NCI-H2227 (cell line): ENCODE data around the gene DGKA.
"Not testable (repeated sequence)": the region's sequence is repeated elsewhere in the genome, so short reads cannot be mapped to it uniquely, and the experiment has no call there.

Source experiments
- DNase-seq: peaks from one replicate; lab custom pipeline; 2025; ENCODE audit not compliant: unreplicated experiment; lab: John Stamatoyannopoulos, UW

Gene DGKA

DNA sequence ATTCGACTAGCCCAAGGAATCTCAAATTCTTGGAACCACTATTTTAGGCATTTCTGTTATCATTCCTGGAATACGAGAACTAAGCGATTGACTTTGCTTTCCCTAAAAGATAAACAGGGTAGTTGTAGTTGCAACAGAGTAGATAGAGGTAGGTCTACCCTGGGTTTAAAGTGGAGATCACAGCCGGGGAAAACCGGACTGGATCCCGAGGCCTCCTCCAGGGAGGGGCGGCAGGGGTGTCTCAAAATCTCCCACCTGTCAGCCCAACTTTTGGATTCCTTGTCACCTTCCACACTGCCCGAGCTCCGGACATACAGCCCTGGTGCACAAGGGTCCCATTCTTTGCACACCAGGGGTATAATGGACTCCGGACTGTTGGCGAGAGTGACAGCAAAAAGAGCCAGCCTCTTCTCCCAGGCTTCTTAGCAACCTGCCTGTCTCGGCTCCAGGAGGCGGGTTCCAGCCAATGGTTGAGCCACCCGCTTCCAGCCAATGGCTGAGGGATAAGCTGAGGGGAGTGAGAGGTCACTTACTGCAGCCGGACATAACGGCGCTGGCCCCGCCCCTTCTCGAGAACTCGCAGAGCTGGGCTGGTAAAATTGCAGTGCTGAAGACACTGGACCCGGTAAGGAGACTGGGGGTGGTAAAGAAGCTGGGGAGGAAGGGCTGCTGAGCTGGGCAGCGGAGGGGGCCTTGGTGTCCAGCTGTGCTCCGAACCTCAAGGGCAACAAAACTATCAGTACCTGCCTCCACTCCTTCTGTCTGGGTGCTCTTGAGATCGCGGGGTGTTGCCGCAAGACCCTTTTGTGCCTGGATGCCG, 66.0 kb downstream of the DGKA start, which contains the start of gene SUOX:
TSS of gene SUOX (plus strand) at position 562 of the 820 bp plus-strand sequence. CDS start 4,946 bp downstream, outside the sequence.
- peak; percentile 89 for DNase-seq

DNA sequence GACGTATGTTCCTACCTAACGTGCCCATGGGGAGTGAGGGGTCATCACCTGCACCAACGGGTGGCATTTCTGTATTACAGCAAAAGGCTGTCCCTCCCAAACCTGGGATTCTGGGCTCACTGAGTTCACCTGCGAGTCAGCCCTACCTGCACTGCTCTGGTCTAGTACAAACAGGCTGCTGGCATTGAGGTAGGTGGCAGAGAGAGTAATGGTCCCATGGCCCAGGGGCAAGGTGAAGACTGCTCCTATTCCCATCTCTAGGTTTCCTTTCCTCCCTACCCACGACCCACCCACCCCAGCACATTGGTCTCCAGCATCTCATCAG, 66.5 kb downstream of the DGKA start:
- DNase-seq = no peak

DNA sequence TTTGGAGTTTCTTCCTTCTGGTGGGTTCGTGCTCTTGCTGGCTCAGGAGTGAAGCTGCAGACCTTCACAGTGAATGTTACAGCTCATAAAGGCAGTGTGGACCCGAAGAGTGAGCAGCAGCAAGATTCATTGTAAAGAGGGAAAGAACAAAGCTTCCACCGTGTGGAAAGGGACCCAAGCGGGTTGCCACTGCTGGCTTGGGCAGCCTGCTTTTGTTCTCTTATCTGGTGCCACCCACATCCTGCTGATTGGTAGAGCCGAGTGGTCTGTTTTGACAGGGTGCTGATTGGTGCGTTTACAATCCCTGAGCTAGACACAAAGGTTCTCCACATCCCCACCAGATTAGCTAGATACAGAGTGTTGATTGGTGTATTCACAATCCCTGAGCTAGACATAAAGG, 68.6 kb downstream of the DGKA start:
- not testable (repeated sequence) for DNase-seq

DNA sequence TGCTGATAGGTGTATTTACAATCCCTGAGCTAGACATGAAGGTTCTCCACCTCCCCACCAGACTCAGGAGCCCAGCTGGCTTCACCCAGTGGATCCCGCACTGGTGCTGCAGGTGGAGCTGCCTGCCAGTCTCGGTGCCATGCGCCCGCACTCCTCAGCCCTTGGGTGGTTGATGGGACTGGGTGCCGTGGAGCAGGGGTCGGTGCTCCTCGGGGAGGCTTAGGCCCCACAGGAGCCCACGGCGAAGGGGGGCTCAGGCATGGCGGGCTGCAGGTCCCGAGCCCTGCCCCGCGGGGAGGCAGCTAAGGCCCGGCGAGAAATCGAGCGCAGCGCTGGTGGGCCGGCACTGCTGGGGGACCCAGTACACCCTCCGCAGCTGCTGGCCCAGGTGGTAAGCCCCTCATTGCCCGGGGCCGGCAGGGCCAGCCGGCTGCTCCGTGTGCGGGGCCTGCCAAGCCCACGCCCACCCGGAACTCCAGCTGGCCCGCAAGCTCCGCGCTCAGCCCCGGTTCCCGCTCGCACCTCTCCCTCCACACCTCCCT, 69.1 kb downstream of the DGKA start:
- DNase-seq = not testable (repeated sequence)

DNA sequence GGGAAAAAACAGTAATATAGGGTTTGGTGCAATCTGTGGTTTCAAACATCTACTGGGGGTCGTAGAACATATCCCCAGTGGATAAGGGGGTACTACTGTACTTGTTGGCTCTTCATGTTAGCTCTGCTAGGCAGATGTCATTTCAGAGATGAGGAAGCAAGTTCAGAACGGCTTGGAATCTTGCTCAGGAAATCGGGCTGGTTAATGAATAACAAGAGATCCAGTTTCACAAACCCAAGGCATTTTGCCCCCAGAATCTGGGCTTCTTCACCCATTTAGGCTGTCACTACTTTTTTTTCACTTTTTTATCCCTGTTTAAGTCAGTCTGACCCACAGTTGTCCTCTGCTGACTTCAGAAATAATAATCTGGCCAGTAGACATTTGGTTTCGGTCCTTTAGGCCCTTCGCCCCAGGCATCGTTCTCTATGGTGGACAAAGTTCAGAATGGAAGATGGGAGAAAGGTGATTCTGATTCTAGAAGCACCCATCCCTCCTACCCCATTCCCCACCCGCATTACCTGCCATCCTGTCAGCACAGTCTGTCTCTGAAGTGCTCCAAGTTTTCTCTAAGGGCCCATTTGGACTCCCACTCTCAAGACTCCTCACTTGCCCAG, 70.6 kb downstream of the DGKA start:
- no peak for DNase-seq

DNA sequence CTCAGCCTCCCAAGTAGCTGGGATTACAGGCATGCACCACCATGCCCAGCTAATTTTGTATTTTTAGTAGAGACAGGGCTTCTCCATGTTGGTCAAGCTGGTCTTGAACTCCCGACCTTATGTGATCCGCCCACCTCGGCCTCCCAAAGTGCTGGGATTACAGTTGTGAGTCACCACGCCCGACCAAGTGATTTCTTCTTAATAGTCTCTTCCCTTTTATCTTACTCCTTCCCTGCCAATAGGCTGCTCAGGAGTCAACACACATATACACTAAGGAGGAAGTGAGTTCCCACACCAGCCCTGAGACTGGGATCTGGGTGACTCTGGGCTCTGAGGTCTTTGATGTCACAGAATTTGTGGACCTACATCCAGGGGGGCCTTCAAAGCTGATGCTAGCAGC, 72.4 kb downstream of the DGKA start:
- DNase-seq = not testable (repeated sequence)
